WTC11 (cell line): Measurements from ENCODE around the gene SCUBE1.

ENCODE experiments used
- ETV6 ChIP-seq: sonication (generic); formaldehyde crosslinking; IDR thresholded peaks from 2 replicates; pipeline ENCODE4 v1.8.1; 2022; ENCODE audit warnings: mild to moderate bottlenecking, missing genetic modification reagents
- FOXK1 ChIP-seq: sonication (generic); formaldehyde crosslinking; IDR thresholded peaks from 2 replicates; pipeline ENCODE4 v1.8.0; 2022; ENCODE audit warnings: mild to moderate bottlenecking, moderate library complexity, missing genetic modification reagents
- MYBL2 ChIP-seq: sonication (generic); formaldehyde crosslinking; IDR thresholded peaks from 2 replicates; pipeline ENCODE4 v1.8.1; 2023; ENCODE audit warnings: mild to moderate bottlenecking, moderate library complexity, missing genetic modification reagents
- RELA ChIP-seq: sonication (generic); formaldehyde crosslinking; IDR thresholded peaks from 2 replicates; pipeline ENCODE4 v1.8.1; 2022; ENCODE audit warnings: missing genetic modification reagents, mild to moderate bottlenecking, borderline replicate concordance
- TF ChIP-seq, protein P1 (sequence below): fragments of 200-600 bp; IDR thresholded peaks from 2 replicates; pipeline ENCODE4 v1.8.0; 2022; ENCODE audit warnings: antibody characterized with exemption
- TF ChIP-seq, protein P2 (sequence below): fragments of 250-450 bp; sonication (Bioruptor Pico); IDR thresholded peaks from 2 replicates; pipeline ENCODE4 v1.9.0; 2021; ENCODE audit warnings: mild to moderate bottlenecking
- TF ChIP-seq, protein P3 (sequence below): fragments of 250-450 bp; sonication (Bioruptor Pico); IDR thresholded peaks from 2 replicates; pipeline ENCODE4 v1.8.0; 2021; ENCODE audit warnings: mild to moderate bottlenecking

DNA sequence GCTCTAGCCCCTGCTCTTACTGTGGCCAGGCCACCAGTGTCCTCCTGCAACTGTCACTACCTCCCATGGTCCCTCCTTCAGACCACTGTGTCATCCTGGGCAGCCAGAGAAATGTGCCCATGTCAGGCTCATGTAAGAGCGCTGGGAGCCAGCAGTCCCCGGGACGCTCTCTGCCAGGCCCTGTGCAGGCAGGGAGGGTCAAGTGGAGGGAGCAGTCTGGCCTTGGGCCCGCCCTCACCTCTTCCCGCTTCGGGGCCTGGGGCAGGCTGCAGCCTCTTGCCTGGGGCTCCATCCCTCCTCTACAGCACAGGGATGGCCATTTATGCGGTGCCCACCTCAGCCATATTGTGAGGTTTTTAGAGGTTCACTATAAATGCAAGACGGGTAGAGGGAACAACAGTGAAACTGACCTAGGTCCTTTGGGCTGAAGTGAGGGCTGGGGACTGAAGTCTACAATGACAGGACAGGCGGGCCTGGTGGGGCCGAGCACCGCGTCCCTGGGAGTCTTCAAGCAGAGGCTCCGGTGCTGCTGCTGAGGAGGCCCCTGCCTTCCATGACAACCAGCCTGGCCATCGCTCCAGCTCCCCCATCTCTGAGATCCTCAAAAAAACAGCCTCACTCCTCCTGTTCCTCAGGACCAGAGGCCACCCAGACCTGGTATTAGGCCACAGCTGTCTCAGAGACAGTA lies 101.3 kb downstream of the SCUBE1 start:
- TF ChIP-seq, protein P1, sequence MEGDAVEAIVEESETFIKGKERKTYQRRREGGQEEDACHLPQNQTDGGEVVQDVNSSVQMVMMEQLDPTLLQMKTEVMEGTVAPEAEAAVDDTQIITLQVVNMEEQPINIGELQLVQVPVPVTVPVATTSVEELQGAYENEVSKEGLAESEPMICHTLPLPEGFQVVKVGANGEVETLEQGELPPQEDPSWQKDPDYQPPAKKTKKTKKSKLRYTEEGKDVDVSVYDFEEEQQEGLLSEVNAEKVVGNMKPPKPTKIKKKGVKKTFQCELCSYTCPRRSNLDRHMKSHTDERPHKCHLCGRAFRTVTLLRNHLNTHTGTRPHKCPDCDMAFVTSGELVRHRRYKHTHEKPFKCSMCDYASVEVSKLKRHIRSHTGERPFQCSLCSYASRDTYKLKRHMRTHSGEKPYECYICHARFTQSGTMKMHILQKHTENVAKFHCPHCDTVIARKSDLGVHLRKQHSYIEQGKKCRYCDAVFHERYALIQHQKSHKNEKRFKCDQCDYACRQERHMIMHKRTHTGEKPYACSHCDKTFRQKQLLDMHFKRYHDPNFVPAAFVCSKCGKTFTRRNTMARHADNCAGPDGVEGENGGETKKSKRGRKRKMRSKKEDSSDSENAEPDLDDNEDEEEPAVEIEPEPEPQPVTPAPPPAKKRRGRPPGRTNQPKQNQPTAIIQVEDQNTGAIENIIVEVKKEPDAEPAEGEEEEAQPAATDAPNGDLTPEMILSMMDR, result no peak
- no peak for TF ChIP-seq ETV6 (CRISPR knock-in tag)
- no peak for TF ChIP-seq MYBL2 (CRISPR knock-in tag)
- no peak for TF ChIP-seq FOXK1
- TF ChIP-seq, protein P2, sequence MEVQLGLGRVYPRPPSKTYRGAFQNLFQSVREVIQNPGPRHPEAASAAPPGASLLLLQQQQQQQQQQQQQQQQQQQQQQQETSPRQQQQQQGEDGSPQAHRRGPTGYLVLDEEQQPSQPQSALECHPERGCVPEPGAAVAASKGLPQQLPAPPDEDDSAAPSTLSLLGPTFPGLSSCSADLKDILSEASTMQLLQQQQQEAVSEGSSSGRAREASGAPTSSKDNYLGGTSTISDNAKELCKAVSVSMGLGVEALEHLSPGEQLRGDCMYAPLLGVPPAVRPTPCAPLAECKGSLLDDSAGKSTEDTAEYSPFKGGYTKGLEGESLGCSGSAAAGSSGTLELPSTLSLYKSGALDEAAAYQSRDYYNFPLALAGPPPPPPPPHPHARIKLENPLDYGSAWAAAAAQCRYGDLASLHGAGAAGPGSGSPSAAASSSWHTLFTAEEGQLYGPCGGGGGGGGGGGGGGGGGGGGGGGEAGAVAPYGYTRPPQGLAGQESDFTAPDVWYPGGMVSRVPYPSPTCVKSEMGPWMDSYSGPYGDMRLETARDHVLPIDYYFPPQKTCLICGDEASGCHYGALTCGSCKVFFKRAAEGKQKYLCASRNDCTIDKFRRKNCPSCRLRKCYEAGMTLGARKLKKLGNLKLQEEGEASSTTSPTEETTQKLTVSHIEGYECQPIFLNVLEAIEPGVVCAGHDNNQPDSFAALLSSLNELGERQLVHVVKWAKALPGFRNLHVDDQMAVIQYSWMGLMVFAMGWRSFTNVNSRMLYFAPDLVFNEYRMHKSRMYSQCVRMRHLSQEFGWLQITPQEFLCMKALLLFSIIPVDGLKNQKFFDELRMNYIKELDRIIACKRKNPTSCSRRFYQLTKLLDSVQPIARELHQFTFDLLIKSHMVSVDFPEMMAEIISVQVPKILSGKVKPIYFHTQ (CRISPR knock-in tag), result no peak
- no peak for TF ChIP-seq RELA (CRISPR knock-in tag)
- TF ChIP-seq, protein P3, sequence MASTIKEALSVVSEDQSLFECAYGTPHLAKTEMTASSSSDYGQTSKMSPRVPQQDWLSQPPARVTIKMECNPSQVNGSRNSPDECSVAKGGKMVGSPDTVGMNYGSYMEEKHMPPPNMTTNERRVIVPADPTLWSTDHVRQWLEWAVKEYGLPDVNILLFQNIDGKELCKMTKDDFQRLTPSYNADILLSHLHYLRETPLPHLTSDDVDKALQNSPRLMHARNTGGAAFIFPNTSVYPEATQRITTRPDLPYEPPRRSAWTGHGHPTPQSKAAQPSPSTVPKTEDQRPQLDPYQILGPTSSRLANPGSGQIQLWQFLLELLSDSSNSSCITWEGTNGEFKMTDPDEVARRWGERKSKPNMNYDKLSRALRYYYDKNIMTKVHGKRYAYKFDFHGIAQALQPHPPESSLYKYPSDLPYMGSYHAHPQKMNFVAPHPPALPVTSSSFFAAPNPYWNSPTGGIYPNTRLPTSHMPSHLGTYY (CRISPR knock-in tag), result no peak
